Astrocyte (in vitro differentiated cells and primary cell): ENCODE measurements around the gene GBA2. TPM values are rescaled to one million over a fixed set of nuclear protein-coding genes. Genes with fewer than 3 reads are reported as not detected.

Experiments used
- DNase-seq: peaks from one replicate; pipeline ENCODE4 v3.0.0-alpha.2; 2010; ENCODE audit warnings: low read depth
- FAIRE-seq: peaks from 2 replicates; lab custom pipeline; 2011; peaks lifted over from hg19 to GRCh38; lab: Jason Lieb, UNC
- H2AFZ ChIP-seq: 2 replicates; pipeline ENCODE4 v1.6.0; 2012; ENCODE audit warnings: low read depth, low read length, inconsistent platforms
- H3K27ac ChIP-seq: 2 replicates; pipeline ENCODE4 v1.5.1; 2011; ENCODE audit warnings: low read depth, low read length, inconsistent platforms
- H3K27me3 ChIP-seq: 2 replicates; pipeline ENCODE4 v1.6.0; 2011; ENCODE audit warnings: low read length, inconsistent platforms; ENCODE audit not compliant: insufficient read depth
- H3K36me3 ChIP-seq: 2 replicates; pipeline ENCODE4 v1.5.1; 2011; ENCODE audit warnings: low read length, inconsistent platforms; ENCODE audit not compliant: insufficient read depth
- H3K4me1 ChIP-seq: 2 replicates; pipeline ENCODE4 v1.5.1; 2011; ENCODE audit warnings: low read length, inconsistent platforms; ENCODE audit not compliant: insufficient read depth
- H3K4me2 ChIP-seq: 2 replicates; pipeline ENCODE4 v1.6.0; 2012; ENCODE audit warnings: low read length, inconsistent platforms
- H3K4me3 ChIP-seq: 2 replicates; pipeline ENCODE4 v1.5.1; 2011; ENCODE audit warnings: low read depth, mild to moderate bottlenecking, low read length, inconsistent platforms; ENCODE audit not compliant: insufficient read depth
- H3K79me2 ChIP-seq: 2 replicates; pipeline ENCODE4 v1.6.0; 2012; ENCODE audit warnings: mild to moderate bottlenecking, low read length, inconsistent platforms; ENCODE audit not compliant: insufficient read depth
- H3K9ac ChIP-seq: 2 replicates; pipeline ENCODE4 v1.6.0; 2012; ENCODE audit warnings: mild to moderate bottlenecking, low read length, inconsistent platforms
- H3K9me3 ChIP-seq: 2 replicates; pipeline ENCODE4 v1.5.1; 2012; ENCODE audit warnings: low read depth, mild to moderate bottlenecking, low read length, inconsistent platforms; ENCODE audit not compliant: insufficient read depth
- H4K20me1 ChIP-seq: 2 replicates; pipeline ENCODE4 v1.6.0; 2012; ENCODE audit warnings: low read length, inconsistent platforms; ENCODE audit not compliant: insufficient read depth
- H3K27ac Mint-ChIP-seq: one replicate; pipeline ENCODE4 v1.8.0; 2021; ENCODE audit warnings: mild to moderate bottlenecking, mixed read lengths; ENCODE audit not compliant: unreplicated experiment
- H3K27me3 Mint-ChIP-seq: one replicate; pipeline ENCODE4 v1.8.0; 2021; ENCODE audit warnings: low read depth, mixed read lengths; ENCODE audit not compliant: unreplicated experiment
- H3K36me3 Mint-ChIP-seq: one replicate; pipeline ENCODE4 v1.8.0; 2021; ENCODE audit warnings: low read depth, mixed read lengths; ENCODE audit not compliant: unreplicated experiment
- H3K4me1 Mint-ChIP-seq: one replicate; pipeline ENCODE4 v1.8.0; 2021; ENCODE audit warnings: low read depth, mixed read lengths; ENCODE audit not compliant: unreplicated experiment
- H3K4me3 Mint-ChIP-seq: one replicate; pipeline ENCODE4 v1.8.0; 2021; ENCODE audit warnings: mild to moderate bottlenecking, moderate library complexity, mixed read lengths; ENCODE audit not compliant: unreplicated experiment
- H3K9me3 Mint-ChIP-seq: one replicate; pipeline ENCODE4 v1.8.0; 2021; ENCODE audit warnings: mild to moderate bottlenecking, mixed read lengths; ENCODE audit not compliant: unreplicated experiment
- EZH2 ChIP-seq: IDR thresholded peaks from 2 replicates; pipeline ENCODE4 v1.6.1; 2012; ENCODE audit warnings: mild to moderate bottlenecking, low read length, inconsistent platforms; ENCODE audit not compliant: insufficient read depth
- total RNA-seq: library from RNA; stranded (reverse); gene quantifications from 2 replicates; pipeline ENCODE4 v1.2.1, GENCODE V29; 2021
- TF ChIP-seq, protein P1 (sequence below): IDR thresholded peaks from 2 replicates; pipeline ENCODE4 v1.5.1; 2011; ENCODE audit warnings: low read depth, mild to moderate bottlenecking, inconsistent platforms, low read length, moderate library complexity; ENCODE audit not compliant: insufficient read depth

GBA2 gene
- total RNA-seq, 1 donor from 2014 or later = 42.5 TPM

DNA sequence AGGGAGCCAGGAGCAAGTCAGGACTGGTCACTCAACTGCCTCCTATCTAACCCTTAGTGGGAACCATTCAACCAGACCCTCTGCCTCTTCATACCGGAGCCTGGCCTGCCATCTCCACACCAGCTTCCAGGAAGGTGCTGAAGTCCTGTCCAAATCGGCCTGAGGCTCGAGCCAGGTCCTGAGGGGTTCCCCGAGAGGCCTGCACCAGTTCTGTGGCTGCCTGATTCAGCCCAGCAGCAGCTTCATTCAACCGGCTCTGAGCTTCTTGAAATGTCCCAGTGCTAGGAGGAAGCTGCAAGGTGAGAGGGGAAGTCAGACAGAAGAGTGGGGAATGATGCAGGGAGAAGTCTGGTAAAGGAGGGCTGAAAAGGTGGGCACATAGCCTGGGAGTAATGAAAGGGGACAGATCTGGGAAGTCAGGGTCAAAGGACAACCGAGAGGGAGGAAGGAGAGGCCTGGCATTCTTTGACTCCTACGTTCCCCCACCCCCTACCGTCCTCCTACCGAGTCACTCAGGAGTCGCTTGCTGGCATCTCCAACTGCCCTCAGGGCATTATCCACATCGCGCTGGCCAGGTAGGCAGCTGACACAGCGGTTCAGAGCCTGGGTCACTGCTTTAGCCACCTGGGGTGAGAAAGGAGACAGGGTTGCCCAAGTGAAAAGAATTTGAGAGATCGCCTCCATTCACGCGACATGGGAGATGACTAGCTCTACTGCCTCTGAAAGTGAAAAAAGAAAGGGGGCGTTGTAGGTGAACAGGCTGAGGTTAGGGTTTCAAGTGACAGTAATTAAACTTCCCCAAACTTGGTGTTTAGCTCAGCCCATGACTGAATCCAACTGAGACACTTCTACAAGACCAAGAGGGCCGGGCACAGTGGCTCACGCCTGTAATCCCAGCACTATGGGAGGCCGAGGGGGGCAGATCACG, 37.3 kb downstream of the GBA2 start:
- Mint-ChIP-seq H3K36me3 (peaks cover 47% of the 10 kb centered on the region), H3K4me1 (peaks cover 12% of the 10 kb centered on the region), H3K27ac (no peak overlapping the region), H3K9me3 (no peaks in the 10 kb centered on the region), H3K27me3 (no peaks in the 10 kb centered on the region), H3K4me3 (no peak overlapping the region)
- peaks cover 85% of the 10 kb centered on the region for H3K36me3 ChIP-seq
- no peaks in the 10 kb centered on the region for H3K4me1 ChIP-seq
- DNase-seq = no peak
- no peak for FAIRE-seq
- H4K20me1 ChIP-seq = peaks cover 90% of the 10 kb centered on the region
- no peak overlapping the region for H3K4me2 ChIP-seq
- peaks cover 61% of the 10 kb centered on the region for H3K79me2 ChIP-seq
- no peak overlapping the region for H3K27ac ChIP-seq
- no peaks in the 10 kb centered on the region for H3K9me3 ChIP-seq
- H3K9ac ChIP-seq = no peak overlapping the region
- TF ChIP-seq EZH2 = no peak
- TF ChIP-seq, protein P1, sequence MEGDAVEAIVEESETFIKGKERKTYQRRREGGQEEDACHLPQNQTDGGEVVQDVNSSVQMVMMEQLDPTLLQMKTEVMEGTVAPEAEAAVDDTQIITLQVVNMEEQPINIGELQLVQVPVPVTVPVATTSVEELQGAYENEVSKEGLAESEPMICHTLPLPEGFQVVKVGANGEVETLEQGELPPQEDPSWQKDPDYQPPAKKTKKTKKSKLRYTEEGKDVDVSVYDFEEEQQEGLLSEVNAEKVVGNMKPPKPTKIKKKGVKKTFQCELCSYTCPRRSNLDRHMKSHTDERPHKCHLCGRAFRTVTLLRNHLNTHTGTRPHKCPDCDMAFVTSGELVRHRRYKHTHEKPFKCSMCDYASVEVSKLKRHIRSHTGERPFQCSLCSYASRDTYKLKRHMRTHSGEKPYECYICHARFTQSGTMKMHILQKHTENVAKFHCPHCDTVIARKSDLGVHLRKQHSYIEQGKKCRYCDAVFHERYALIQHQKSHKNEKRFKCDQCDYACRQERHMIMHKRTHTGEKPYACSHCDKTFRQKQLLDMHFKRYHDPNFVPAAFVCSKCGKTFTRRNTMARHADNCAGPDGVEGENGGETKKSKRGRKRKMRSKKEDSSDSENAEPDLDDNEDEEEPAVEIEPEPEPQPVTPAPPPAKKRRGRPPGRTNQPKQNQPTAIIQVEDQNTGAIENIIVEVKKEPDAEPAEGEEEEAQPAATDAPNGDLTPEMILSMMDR = no peak
- no peak overlapping the region for H2AFZ ChIP-seq
- H3K27me3 ChIP-seq = no peaks in the 10 kb centered on the region
- H3K4me3 ChIP-seq = no peak overlapping the region

DNA sequence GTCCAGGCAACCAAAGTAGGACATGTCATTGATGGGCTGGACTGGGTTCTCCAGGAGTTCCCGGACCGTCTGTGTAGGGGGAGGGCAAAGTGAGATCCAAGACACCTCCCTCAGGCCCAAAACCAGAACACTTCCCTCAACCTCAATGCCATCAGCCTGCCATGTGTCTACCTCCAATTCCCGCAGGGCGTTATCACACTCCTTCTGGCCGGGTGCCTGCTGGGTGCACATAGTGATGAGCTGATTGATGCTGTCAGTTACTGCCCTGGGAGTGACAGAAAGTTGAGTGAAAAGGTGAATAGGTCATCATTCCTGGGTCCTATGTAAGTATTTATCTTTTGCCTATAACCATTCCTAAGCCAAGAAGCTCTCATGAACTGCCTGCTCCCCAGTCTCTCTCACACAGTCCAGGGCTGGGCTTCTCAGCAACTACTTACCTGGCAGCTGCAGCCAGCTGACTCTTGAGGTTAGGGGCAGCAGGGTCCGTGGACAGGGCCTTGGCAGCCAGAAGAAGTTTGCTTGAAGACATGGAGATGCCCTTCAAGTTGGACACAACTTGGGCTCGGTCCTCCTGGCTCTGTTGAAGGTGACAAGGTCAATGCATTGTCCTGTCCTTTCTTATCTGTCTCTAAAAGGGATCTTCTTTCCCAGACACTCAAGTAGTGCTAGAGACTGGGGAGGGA, 38.1 kb downstream of the GBA2 start:
- Histone ChIP-seq H3K36me3 (peaks cover 86% of the 10 kb centered on the region), H3K27me3 (no peaks in the 10 kb centered on the region), H3K9ac (no peak overlapping the region), H3K4me3 (no peak overlapping the region), H3K79me2 (peaks cover 60% of the 10 kb centered on the region), H3K4me1 (no peaks in the 10 kb centered on the region), H3K27ac (no peak overlapping the region), H2AFZ (no peak overlapping the region), H3K9me3 (no peaks in the 10 kb centered on the region), H4K20me1 (peaks cover 90% of the 10 kb centered on the region), H3K4me2 (no peak overlapping the region)
- no peaks in the 10 kb centered on the region for H3K27me3 Mint-ChIP-seq
- no peak for FAIRE-seq
- H3K36me3 Mint-ChIP-seq = peaks cover 44% of the 10 kb centered on the region
- no peak overlapping the region for H3K27ac Mint-ChIP-seq
- H3K4me1 Mint-ChIP-seq = peaks cover 9% of the 10 kb centered on the region
- TF ChIP-seq, protein P1 = no peak
- TF ChIP-seq EZH2 = no peak
- no peak overlapping the region for H3K4me3 Mint-ChIP-seq
- no peaks in the 10 kb centered on the region for H3K9me3 Mint-ChIP-seq
- DNase-seq = no peak
